Right ventricle myocardium inferior (tissue), 1 donor: Measurements from ENCODE around the gene RAB33A. TPM values are rescaled to one million over a fixed set of nuclear protein-coding genes. Genes with fewer than 3 reads are reported as not detected.

Experiments used
- ATAC-seq: fragments of 200-7000 bp; cut with Tn5 transposase; one replicate; pipeline ENCODE4 v1.9.1; 2020; ENCODE audit warnings: mild to moderate bottlenecking, moderate library complexity
- DNase-seq: peaks from one replicate; pipeline ENCODE4 v3.0.0; 2021; ENCODE audit errors: missing footprints
- intact Hi-C: fragments of 100-400 bp; cut with DNase I; formaldehyde crosslinking; loops from one replicate; pipeline ENCODE4 v1.11.0; 2022
- long read RNA-seq: library from polyadenylated mRNA; unstranded; transcript quantifications from one replicate; pipeline ENCODE4 v2.0.0, GENCODE V29; 2021
- total RNA-seq: library from RNA; stranded (reverse); fragmentation: NEBNext Ultra II Directional; extraction: Animal tissue kit (Norgen Biotek cat#: 25700); gene quantifications from one replicate; pipeline ENCODE4 v1.2.1, GENCODE V29; 2021
- donor health status: DM: no; HTN: yes; CAD: no; lungs with severe emphysema.

RAB33A gene
- total RNA-seq: 0.32 TPM
- long read RNA-seq, partial matches to known transcripts: 0 of 2 reads
- long read RNA-seq, other reads (novel, unspliced or antisense): 0 of 2 reads

DNA sequence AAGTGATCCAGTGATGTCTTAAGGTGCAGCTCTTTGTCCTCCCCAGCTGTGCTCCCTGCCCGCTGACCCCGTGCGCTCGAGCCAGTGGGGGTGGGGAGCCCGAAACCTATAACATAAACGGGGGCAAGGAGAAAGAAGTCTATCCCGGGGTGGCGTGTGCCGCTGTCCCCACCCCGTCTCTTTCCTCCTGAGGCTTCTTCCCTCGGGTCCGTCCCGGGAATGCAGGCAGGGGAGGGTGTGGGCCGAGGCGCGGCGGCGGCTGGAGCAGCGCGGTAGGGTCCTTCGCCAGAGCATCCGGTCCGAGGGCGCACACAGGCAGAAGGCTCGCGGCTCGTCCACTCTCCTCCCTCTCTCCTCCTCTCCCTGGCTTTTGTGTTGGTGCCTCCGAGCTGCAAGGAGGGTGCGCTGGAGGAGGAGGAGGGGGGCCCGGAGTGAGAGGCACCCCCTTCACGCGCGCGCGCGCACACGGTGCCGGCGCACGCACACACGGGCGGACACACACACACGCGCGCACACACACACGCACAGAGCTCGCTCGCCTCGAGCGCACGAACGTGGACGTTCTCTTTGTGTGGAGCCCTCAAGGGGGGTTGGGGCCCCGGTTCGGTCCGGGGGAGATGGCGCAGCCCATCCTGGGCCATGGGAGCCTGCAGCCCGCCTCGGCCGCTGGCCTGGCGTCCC lies at the start of gene RAB33A:
Gene RAB33A (plus strand): TSS at position 517 of the 681 bp plus-strand sequence. CDS start 101 bp downstream, at position 618.
- DNase-seq (no peak), ATAC-seq (no peak)
- intact Hi-C loops: no loop called here

DNA sequence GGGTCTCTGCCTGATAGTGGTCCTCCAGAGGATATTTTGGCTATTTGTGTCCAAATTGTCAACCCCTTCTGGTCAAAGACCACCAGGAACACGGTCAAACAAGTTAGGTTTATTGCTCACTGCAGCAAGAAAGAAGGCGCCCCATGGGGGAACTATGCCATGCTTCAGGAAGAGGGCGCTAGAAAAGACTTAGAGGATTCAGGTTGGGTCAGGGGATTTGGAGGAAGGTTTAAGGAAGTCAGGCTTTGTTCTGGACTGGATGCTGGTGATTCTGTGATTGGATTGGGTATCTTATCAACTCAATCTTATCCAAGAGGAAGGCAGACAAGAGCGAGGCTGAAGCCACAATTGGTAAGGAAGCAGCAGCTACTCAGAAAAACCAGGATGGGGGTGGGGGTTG lies 47.2 kb upstream of the RAB33A start:
- no peak for DNase-seq
- intact Hi-C loops: loop anchor here (2.0 kb wide), 1 partner anchor 40 kb away; the partner anchor contains the start of gene AIFM1
- no peak for ATAC-seq

DNA sequence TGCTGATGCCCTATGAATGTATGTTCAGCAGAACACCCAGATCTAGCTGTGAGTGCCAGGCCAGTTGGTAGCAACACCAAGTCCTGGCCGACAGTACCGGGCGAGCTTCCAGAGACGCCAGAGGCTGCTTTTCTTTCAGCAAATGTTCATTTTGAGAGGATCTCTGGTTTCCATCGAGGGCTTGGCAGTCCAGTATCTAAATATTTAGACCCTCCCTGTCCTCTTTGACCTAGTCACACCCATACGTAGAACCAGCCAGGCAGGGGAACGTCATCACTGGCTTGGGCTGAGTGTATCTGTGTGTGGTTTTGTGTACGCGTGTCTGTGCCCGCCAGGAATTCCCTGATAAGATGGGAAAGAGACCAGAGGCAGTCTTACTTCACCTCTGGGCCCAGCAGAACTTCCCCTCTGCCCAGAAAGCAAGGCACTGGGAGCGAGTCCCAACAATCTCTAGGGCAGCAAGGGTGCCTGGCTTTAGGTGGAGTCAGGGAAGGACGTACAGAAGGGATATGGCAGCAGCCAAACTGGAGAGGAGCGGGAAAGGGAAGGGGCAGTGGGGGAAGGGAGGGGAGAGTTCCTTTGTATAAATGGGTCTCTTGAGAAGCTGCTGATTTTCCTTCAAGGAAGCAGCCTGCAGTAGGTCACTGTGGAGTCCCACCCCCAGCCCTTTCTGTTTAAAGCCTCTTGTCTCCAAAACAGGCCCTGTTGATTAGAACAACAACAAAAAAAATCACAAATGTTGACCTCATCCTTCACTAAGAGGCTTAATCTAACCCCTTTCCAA lies 46.5 kb upstream of the RAB33A start:
- ATAC-seq: peak; percentile 77
- DNase-seq: peak; percentile 70
- intact Hi-C loops: loop anchor here (2.0 kb wide), 1 partner anchor 40 kb away; the partner anchor contains the start of gene AIFM1

DNA sequence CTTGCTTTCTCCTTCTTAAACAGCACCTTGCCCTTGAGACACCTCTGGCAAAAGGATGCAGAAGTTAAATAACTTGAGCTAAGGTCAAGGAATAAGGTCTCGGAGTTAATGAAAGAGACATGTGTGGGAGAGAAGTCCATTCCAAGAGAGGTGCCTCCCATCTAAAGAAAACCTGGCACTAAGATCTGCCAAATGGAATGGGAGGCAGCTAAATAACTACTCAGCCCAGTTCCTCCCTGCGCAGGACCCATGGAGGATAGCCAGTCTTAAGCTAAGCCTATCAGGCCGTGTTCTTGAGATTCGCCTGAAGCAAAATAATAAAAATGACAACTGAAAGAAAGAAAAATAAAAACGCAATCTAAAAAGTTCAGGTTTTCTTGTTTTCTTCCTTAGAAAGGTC lies 40.8 kb upstream of the RAB33A start:
- intact Hi-C loops: no loop called here
- DNase-seq (no peak), ATAC-seq (no peak)

DNA sequence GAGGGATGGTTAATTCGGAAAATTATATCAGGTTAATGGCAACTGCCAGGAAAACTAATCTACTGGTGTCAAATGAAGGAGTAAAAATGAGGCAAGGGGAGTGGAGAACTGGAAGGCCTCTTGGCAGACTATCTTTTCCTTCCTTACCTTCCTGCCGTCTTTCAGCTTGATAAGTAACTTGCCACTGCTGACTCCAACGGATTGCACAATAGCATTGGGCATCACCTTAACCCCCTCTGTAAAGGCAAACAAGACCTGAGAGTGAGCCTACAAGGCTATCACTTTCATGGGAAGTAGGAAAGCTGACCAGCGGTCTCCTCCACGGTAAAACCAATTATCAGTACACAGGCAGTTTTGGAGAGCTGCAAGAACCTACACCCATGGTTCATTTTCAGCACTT lies 35.3 kb upstream of the RAB33A start:
- no peak for ATAC-seq

DNA sequence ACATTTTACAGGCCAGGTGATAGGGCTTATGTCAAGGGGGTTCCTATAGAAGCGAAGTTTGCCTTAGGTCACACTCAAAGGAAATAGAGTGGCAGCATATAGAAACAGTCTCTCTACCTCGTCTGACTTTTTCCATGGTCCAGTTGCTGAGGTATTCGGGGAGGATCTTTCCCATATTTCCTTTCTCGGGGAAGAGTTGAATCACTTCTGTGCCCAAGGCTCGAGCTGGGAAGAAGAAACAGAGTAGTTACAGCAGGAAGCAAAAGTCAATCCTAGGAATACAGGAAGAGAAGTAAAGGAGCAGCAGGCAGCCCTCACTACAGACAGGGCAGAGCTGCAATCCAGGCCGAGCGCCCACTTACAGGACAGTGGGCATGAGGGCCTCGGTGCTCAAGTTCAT lies 34.8 kb upstream of the RAB33A start:
- intact Hi-C loops: no loop called here
- ATAC-seq (no peak), DNase-seq (no peak)

More for the DNA sequence above, 35.3 kb upstream of the RAB33A start:
- intact Hi-C loops: no loop called here
- DNase-seq: no peak

DNA sequence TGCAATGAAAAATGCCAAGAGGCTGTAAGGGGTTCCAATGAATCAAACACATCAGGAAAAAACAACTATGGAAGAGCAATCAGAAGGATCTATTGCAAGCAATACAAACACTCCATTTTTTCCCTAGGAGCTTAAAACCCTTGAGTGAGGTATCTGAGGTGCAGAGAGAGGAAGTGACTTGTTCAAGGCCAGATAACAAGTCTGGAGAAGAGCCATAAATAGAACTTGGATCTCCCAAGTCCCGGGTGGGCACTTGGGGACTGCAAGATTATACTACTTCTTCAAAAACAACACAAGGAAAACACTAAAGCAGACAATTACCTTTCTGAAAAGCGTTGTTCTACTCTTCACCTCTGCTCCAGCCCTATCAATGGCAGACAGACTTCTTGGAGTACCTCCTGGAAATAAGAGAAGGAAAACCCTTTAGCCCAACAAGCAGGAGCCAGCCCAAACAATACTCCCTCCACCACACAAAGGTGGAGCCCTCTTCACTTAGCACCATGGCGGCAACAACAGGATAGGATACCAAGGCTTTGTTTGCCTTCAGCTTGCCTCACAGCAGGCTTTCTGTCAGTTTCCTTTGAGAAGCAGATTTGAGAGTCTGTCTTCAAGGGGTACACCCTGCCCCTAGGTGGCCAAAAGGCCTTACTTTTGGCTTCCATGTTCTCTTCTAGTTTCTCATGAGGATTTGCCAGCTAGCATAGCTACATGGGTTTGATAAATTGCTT lies 32.1 kb upstream of the RAB33A start:
- ATAC-seq (no peak), DNase-seq (no peak)
- intact Hi-C loops: no loop called here

DNA sequence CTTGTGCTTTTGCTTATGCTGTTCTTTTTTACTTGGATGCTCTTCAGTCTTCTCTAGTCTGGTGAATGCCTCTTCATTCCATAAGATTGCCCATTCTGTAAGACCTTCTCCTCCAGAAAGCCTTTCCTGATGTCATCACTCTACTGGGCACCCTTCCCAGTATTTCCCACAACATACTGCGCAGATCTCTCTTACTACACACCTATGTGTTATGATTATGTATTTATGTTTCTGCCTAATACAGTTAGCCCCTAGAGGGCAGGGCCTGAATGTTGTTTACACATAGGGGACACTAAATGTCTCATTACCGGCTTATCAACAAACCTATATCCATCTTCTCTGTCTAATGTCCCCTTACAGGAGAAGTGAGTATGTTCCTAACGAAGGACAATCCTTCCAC lies 27.3 kb upstream of the RAB33A start:
- intact Hi-C loops: no loop called here
- no peak for DNase-seq
- ATAC-seq: no peak

DNA sequence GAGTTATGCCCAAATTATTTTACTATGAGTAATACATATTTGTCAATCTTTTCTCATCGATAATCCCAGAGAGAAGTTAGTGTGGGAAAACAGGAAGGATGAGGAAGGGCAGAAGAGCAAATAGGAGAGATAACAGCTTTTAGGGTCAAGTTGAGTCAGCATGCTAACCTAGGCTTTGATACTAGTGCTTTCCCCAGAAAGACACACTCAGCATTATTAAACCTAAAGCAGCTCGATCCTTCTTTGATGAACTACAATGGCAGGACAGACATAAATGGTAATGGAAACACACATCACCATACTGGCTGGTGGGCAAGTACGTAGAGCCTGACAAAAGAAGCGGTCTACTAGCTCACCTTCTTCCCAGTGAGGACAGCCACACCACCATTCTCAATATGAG lies 26.6 kb upstream of the RAB33A start:
- ATAC-seq (no peak), DNase-seq (no peak)
- intact Hi-C loops: no loop called here

DNA sequence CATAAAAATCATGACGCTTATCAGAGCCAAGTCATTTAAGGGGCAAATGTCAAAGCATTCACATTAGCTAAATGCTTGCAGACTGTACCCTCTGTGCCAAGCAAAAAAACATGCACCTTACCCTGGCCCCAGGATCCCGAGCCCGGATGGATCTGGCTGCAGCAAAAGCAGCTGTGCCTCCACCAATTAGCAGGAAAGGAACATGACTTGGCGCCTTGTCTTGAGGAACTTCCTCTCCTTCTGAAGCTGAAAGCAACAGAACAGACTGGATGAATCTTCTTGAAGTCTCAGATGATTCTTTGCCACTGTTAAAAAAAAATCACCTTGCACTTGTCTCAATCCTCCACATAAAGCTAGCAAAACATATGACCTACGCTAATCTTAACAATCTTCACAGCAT lies 24.1 kb upstream of the RAB33A start:
- no peak for DNase-seq
- no peak for ATAC-seq
- intact Hi-C loops: no loop called here

DNA sequence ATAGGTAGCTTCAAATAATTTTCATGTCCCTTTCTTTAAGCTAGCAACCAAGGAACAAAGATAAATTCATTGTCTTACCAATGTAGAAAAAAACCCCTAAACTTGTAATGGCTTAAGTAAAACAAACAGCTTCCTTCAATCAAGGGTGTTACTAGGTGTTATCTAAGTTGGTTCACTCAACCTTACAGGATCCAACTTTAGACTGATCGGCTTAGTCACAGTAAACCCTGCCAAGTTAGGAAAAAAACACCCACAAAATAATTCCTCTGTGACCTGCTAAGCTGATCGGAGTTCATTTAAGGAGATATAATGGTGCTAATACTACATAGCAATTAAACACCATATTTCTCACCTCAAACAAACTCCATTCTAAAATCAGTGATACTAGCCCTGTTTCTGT lies 16.2 kb upstream of the RAB33A start:
- intact Hi-C loops: no loop called here
- DNase-seq (no peak), ATAC-seq (no peak)

DNA sequence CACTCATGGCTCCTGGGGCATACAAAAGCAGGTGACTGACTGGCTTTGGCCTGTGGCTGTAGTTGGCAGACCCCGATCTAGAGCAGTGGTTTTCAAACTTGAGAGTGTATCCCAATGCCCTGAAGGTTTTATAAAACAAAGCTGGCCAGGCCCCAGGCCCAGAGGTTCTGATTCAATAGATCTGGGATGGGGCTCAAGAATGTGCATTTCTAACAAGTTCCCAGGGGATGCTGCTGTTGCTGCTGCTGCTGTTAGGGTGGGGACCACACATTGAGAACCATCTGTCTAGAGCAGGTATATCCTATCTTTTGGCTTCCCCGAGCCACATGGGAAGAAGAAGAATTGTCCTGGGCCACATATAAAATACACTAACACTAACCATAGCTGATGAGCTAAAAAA lies 13.5 kb upstream of the RAB33A start:
- no peak for DNase-seq
- ATAC-seq: no peak
- intact Hi-C loops: no loop called here

DNA sequence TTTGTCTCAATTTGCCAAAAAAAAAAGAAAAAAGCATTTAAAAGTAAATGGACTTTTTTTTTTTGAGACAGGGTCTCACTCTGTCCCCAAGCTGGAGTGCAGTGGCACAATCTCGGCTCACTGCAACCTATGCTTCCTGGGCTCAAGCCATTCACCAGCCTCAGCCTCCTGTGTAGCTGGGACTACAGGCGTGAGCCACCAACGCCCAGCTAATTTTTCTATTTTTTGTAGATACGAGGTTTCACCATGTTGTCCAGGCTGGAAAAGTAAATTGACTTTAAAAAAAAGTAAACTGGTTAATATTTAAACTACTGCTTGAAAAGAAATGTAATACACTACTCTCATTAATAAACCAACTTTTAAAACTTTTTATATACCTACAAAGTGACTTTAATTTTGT lies 12.0 kb upstream of the RAB33A start:
- intact Hi-C loops: no loop called here
- DNase-seq: no peak

DNA sequence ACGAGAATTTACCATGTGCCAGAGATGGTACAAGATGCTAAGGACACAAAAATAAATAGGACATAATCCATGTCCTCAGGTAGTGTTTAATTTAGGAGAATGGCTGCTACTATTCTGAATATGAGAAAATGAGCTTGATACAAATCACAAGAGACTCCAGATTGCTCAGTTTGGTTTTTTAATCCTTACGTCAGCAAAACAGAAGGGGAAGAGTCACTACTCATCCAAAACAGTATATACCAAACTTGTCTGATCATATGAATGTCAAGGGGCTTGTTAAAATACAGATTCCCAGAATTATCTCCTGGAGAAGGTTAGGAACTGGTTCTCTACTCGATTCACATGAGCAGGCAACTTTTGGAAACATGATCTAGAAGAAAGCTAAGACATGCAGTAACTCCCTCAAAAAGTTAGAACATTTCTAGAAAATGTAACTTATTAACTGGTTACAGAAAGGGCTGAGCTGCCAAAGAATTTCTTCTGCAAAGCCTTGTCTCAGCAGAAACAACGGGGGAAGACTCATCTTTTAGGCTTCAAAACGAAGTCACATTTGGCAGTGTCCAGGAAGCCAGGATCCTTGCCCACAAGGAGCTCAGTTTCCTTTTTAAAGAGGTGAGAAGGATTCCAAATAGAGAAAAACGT lies 9.5 kb upstream of the RAB33A start:
- intact Hi-C loops: no loop called here
- DNase-seq: no peak
- no peak for ATAC-seq

More for the DNA sequence above, 12.0 kb upstream of the RAB33A start:
- ATAC-seq: no peak

DNA sequence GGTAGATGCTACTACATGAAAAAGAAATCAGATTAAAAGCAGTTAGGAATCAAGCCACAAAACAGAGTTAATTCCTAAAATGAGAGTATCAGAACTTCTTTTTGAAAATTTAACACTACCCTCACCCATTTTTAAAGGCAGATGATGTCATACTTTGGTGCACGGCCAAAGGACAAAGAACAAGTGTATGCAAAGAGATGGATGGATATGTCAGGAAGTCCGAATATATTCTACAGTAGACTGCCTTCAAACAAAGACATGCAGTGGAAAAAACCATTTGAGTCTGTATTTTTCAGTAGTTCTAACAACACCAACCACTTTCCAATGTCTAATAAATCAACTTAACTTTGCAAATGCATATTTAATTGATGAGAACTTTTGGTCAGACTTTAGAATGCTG lies 8.4 kb upstream of the RAB33A start:
- ATAC-seq (no peak), DNase-seq (no peak)
- intact Hi-C loops: no loop called here

DNA sequence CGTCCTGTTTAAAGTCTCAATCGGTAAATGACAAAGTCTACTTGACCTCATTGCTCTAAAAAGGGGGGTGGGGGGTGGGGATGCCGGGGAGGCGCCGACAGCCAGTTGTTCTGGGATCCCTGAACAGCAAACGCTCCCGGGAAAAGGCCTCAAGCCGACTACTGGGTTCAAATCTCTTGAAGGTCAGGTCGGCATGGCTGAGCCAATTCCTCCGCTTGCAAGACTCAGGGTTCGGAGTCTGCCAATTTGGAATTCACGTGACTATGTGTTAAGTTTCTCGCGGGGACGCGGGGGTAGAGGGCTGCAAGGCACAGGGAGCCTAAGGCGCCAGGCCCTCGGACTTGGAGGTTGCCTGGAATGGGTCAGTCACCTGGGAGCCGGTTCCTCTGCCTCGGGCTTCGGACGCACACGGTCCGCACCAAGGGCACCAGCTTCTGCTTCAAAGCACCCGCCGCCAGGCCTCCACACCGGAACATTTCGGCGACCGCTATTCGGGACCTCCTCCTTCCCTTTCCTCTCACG lies 6.5 kb upstream of the RAB33A start:
- intact Hi-C loops: loop anchor here (2.0 kb wide), 1 partner anchor 40 kb away; no protein-coding TSS in a partner anchor
- DNase-seq (no peak), ATAC-seq (no peak)

DNA sequence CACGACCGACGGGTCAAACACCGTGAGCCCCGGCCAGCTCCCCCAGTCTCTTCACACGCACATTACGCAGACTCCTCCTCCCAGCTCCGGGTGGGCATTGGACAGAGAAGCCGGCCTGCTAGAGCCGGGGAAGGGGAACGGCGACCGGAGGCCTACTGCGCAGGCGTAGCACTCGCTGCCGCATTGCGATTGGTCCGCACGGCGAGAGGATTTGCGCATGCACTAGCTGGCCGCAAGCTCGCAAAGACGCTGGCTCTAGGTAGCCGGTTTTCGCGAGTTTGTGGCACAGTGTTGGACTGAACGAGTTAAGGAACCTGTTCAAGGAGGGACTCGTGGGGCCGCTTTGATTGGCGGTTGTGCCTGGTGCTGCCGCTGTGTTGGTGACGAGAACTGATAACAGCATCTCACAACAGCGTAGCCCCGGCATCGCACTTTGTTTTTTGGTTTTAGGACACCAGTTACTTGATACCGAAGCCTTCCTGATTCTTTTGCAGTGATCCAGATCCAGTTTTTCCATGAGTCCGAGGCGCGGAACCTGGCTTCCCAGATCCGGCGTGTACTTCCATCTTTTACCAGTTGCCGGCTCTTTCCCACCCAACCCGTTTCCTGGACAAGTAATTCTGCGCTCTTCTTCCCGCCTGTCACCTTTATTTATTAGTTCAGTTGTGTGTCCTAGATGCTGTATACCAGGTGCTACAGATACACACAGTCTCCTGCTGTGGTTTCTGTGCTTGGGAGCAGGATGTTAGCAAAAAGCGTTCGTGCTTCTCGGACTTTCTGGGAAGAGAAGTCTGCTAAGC lies 5.9 kb upstream of the RAB33A start, which contains the start of gene AIFM1:
Gene AIFM1 (minus strand): TSS at position 139 of the 800 bp plus-strand sequence. CDS start 185 bp downstream, outside the sequence.
- peak; percentile 95 for DNase-seq
- ATAC-seq: peak; percentile 99
- intact Hi-C loops: loop anchor here (2.0 kb wide), 1 partner anchor 41 kb away; no protein-coding TSS in a partner anchor

DNA sequence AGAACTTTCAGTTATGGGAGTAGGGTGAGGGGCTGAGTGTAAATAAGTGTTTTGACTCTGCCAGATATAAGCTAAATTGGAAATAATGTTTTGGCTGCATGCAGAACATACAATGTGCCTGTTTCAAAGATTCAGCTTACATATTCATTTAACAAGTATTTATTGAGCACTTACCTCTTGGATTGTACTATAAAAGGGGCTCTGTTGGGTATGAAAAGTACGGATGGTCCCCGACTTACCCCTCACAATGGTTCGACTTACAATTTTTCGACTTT lies 5.3 kb upstream of the RAB33A start:
- no peak for DNase-seq
- intact Hi-C loops: no loop called here
- no peak for ATAC-seq
